Measurements from ENCODE around the gene RABGAP1L.

Gene RABGAP1L

DNA sequence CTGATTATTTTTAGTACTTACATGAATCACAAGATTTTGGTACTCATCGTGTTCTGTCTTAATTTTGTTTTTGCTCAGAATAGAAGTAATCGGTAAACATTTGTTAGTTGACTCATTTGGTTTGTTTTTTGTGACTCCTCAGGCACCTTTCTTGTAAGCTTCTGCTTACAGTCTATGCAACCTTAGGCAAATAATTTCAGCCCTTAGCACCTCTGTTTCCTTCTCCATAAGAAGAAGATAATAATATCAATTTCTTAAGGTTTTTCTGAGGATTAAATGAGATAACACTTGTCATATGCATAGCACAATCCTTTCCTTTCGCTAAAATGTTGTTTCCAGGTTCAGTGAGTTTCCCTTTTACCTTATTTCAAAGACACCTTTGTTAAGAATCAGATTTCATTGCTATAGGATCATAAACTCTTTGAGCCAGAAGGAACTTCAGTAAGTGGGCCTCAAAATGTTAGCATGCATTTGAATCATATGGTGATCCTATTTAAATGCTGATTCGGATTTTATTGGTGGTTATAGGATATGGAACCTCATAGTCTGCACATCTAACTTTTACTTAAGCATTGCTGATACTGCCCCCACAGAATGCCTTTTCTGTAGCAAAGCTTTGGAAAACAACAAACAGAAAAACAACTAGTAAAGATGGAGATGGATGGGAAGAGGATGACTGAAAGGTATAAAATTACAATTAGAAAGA, 567.7 kb downstream of the RABGAP1L start:
- no peak for DNase-seq

DNA sequence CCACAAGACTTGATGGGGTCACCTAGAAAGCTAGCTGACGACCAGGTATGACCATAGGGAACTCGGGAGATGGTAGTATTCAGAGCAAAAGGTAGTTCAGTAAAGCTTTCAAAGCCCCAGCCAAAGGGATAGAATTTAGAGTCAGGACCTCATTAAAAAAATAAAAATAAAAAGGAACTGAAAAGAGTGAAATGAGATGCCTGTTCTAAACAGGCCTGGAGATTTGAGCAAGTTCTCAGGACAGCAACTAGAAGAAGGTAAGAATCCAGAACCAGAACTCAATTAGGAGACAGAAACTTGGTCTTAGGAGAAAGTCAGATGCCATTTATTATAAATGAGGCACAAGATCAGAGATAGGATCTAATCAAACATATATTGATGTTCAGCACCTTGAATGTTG, 575.0 kb downstream of the RABGAP1L start:
- DNase-seq = no peak

DNA sequence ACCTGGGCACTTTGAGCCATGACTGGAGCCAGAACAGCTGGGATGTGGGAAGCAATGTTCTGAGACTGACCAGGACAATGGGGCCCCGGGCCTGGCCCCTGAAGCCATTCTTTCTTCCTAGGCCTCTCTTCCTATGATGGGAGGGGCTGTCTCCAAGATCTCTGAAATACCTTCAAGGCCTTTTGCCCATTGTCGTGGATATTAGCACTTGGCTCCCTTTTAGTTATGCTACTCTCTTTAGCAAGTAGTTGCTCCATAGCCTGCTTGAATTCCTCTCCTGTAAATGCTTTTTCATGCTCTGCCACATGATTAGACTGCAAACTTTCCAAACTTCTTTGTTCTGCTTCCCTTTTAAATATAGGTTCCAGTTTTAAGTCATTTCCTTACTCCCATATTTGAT, 577.5 kb downstream of the RABGAP1L start:
- DNase-seq = no peak

DNA sequence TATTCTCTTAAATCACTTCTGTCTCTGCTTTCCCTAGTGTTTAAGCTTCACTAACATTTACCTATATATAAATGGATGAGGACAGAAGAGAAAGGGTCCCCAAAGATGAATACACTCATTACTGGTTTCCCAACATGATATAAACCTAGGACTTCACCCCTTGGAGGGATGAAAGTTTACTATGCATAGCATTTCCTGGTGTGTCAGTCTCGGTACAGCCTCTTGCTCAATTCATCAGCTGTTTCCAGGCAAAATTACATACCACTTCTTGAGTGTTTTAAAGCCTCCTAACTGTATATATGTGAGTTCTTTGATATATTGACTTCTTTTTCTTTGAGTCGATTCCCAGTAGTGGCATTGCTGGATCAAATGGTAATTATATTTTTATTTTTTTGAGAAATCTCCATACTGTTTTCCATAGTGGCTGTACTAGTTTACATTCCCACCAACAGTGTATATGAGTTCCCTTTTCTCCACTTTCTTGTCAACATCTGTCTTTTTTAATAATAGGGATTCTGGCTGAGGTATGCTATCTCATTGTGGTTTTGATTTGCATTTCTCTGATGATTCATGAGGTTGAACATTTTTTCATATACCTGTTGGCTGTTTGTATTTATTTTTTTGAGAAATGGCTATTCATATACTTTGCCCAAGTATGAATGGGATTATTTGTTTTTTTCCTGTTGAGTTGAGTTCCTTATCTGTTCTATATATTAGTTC, 581.1 kb downstream of the RABGAP1L start:
- no peak for DNase-seq

DNA sequence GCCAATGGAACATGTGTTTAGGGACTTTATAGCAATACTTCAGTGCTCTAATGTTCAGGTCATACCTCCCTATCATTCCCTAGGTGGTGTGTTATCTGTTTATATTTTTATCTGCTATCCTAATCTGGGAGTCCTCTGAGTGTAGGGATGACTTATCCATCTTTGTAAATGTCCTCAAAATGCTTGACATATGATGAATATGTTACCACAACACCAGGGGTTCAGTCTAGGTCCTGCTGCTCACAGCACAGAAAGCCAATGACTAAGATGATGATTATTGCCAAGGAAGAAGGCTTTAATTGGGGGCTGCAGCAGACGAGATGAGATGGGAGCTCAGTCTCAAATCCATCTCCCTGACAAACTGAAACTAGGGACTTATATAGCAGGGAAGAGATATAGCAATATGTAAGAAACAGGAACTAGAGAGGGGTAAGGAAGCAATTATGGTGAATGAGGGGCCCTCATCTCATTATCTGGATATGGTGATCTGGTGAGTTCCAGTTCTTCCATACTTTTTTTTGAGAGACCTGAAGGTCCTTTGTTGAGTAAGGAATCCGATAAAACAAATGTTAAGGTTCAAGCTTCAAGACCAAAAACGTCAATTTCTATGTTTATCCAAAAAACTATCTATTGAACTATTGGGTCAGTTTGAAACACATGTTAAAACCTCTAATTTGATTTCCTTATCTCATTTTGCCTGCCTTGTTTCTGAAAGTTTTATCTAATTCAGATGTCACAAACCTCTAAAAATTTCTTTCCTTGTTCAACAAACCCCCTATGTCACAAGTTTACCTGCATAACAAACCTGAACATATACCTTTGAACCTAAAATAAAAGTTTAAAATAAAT, 583.7 kb downstream of the RABGAP1L start:
- DNase-seq = no peak

DNA sequence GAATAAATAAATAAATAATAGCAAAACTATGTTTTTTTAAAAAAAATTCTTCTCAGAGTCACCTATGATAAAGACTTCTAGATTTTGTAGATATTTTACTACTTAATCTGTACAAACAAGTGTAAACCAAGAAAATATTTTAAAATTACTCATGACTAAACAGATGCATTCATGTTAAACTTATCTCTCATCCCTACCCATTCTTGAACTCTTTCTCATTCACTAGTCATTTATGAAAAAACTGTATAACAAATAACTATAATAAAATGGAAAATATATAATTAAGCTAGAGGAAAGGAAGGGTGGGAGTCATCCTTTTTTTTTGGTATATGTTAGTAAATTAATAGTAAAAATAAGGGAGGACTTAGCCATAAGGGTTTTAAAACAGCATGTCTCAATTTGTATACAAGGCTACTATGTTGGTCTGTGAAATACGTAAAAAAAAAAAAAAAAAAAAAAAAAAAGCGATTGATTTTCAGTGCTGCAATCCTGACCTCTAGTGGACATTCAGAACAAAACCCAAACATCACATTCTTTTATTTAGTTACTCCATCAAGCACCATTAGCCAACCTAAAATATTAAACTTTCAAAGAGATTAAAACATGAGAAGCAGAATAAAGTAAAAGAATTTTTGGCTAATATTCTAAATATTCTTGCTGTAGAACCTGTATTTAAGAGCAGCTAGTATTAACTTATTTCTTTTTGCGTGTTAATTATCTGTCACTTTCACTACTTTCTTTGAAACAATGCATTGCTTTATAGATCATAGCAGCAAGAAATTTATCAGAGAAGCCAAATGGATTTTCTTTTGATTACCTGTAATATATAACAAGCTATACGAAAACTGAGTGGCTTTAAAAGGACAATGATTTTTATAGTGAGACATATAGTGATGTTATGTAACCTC, 584.6 kb downstream of the RABGAP1L start:
- no peak for DNase-seq

DNA sequence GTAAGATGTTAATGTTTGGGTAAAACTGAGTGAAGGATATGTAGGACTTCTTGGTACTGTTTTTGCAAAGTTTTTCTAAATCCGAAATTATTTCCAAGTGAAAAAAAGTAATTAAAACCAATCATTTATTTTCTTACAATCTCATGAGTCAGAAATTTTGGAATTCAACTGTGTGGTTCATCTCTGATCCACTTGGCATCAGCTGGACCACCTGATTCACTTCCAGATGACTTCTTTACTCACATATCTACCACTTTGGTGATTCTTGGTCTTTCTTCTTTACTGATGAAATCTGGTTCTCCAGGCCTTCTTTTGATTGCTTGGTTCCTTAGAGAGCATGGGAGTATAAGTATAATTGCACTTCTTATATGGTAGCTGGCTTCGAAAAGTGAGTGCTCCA, 585.6 kb downstream of the RABGAP1L start:
- DNase-seq = no peak

DNA sequence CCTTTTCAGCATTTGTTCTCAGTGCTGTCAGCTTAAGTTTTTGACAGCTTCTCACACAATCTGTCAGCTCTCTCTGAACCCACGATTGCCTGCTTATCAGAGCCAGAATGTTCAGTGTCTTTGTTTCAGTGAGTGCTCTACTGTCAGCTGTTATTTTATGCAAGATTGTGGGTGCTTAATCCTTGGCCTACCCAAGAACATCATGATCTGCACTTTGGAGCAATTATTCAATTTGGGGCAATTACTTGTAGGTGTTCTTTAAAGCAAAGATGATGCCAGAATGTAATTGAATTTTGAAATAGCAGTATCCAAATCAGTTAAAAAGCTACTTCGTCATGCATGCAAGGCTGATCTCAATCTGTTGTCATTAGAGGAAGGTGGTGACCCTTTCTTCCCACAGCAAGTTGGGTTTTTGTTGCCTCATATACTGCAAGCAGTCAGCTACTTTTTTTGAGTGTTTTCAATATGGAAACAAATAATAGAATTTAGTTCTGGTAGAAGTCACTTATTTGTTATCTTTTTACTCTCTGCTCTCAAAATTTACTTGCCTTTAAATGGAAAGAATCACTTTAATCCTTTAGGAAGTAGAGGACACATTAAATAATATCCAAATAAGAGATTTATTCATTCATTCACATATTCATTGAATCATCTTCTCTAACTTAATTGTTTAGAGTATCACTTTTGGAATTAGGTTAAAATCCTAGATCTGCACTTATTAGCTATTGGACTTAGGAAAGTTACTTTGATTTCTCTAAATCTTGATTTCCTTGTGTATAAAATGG, 586.9 kb downstream of the RABGAP1L start:
- DNase-seq = no peak

DNA sequence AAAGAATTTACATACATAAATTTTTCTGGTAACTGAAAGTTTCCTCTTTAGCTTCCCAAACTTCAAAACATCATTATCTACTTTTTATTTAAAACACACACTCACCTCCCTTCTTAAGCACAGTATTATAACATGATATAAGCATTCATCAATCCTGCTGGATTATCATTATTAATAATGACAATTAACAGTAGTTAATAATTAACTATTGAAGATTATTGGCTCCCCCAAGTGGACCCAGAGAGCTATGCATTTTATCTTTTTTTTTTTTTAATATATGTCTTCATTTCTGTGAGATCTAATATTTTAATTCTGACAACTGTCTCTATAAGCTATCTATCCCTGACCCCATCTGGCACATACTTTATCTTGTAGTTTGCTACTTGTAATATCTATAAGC, 588.3 kb downstream of the RABGAP1L start:
- no peak for DNase-seq

DNA sequence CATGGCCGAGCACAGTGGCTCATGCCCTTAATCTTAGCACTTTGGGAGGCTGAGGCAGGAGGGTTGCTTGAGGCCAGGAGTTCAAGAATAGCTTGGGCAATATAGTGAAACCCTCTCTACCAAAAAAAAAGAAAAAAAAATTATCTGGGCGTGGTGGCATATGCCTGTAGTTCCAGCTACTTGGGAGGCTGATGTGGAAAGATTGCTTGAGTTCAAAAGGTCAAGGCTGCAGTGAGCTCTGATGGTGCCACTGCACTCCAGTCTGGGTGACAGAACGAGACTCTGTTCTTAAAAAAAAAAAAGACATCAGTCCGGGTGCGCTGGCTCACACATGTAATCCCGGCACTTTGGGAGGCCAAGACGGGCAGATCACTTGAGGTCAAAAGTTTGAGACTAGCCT, 589.3 kb downstream of the RABGAP1L start:
- no peak for DNase-seq

DNA sequence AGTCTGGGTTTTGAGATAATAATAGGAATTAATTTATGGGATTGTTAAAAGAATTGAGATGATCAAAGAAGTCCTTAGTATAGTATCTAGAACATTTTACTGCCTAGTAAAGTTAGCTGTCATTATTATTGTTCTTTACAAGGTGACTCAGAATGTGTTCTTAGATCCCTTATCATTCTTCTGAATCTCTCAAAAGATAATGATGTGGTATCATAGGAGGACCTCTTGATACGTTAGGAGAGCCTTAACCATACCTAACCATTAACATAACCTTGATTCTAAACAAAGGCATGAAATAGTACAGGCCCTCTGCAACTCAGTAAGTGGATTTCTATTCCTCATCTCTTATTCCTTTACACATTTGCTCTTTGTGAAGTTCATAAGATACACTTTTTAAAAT, 593.8 kb downstream of the RABGAP1L start:
- no peak for DNase-seq

DNA sequence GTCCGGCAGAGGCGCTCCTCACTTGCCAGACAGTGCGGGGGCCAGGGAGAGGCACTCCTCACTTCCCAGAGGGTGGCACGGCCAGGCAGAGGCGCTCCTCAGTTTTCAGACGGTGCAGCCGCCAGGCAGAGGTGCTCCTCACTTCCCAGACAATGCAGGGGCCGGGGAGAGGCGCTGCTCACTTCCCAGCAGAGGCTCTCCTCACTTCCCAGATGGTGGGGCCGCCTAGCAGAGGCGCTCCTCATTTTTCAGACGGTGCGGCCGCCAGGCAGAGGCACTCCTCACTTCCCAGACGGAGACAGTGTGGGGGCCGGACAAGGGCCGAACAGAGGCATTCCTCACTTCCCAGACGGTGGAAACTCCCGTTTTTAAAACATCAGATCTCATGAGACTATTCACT, 602.0 kb downstream of the RABGAP1L start:
- DNase-seq = no peak

DNA sequence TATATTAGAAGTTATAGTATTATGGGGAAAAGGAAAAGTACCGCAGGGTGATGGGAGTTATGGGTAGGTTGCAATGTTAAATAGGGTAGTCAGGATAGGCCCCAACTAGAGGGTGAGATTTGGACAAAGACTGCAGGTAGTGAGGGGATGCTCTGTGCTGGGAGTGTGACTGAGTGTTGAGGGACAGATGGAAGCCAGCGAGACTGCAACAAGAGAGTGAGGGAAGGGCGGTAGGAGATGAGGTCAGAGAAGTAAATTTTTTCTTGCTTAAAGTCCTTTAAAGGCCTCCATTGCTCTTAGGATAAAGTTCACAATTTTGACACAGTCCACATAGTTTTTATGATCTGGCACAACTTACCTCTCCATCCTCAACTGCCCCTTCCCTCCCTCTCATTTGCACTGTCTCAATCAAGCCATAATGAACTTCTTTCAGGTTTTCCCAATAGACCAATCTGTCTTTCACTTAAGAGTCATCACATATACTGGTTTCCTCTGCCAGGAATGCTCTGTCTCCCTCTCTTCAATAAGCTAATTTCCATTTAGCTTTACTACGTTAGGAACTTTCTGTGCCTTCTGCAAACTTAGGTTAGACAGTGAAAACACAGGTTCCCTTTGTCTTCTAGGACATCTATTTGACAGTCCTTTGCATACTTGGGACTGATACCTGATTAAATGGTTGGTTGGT, 602.7 kb downstream of the RABGAP1L start:
- DNase-seq = no peak

DNA sequence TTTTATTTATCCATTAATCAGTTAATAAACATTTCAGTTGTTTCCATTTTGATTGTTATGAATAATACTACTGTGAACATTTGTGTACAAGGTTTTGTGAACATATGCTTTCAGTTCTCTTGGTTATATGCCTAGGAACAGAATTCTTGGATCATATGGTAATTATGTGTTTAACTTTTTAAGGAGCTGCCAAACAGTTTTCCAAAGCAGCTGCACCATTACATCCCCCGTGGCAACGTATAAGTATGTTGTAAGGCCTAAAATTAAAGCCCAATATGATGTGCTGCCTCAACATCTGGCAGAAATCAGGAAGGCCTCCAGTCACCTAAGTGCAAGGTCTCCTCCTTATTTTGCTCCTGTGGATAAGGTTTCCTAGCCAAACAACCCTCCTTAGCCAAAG, 604.9 kb downstream of the RABGAP1L start:
- DNase-seq = no peak

DNA sequence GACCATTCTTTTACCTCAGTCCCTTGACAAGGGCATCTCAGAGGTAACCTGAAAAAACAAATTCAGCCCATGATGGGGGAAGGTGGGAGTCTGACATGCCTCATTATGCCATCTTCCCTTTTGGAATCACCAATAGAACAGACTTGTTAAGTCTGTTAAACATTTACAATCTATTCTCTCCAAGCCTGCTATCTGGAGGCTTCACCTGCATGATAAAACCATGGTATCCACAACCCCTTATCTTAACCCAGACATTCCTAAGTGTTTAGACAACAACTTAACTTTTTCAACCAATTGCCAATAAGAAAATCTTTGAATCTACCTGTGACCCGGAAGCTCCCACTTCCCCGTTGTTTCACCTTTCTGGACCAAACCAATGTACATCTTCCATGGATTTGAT, 607.4 kb downstream of the RABGAP1L start:
- no peak for DNase-seq

DNA sequence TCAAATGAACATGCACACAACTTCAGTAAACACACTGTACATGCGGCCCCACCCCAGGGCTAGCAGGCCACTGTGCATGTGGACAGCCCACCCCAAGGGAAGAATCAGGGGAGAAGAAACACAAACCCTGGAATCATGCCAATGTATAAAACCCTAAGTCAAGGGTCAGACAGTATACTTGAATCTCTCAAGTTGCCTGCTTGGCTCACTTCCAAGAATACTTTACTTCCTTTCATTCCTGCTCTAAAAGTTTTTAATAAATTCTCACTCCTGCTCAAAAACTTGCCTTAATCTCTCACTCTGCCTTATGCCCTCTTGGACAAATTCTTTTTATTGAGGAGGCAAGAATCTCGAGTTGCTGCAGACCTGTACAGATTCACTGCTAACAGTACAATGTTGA, 609.2 kb downstream of the RABGAP1L start:
- DNase-seq = no peak

DNA sequence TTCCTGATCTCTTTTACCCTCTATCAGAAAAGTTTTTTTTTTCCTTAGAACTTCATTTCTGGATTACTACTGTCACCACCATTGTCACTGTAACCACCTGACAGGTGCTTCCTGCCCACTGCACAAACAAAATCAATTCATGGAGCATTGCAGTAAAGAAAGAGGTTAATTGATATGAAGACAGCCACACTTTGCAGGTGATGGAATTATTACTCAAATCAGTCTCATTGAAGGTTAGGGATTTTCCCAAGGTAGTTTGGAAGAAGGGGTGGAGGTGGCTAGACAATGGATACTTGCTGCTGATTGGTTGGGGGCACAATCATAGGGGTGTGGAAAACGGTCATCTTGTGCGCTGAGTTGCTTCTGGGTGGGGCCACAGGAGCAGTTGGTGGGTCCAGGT, 609.6 kb downstream of the RABGAP1L start:
- no peak for DNase-seq

DNA sequence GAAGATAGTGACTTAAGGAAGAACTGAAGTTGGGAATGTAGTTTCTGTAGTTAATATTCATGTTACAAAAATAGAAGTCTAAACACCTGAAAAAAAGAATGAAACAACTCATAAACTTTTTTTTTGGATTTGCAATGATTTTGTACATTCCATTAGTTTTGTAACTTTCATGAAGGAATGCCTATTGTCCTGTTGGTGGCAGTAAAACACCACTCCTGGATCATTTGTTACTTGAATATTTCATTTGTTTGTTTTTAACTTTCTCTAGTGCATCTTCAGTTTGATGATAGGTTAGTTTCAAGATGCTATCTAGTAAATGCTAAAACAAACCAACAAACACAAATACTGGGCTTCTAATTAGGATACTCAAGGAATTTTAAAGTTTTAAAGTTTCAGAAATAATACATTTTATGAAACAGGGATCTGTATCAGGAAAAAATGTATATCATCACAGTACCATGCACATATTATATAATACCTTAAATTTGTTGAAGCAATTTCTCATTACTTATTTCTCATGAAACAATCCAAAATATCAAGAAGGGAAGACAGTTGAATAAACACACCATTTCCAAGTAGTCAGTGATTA, 610.7 kb downstream of the RABGAP1L start:
- no peak for DNase-seq

DNA sequence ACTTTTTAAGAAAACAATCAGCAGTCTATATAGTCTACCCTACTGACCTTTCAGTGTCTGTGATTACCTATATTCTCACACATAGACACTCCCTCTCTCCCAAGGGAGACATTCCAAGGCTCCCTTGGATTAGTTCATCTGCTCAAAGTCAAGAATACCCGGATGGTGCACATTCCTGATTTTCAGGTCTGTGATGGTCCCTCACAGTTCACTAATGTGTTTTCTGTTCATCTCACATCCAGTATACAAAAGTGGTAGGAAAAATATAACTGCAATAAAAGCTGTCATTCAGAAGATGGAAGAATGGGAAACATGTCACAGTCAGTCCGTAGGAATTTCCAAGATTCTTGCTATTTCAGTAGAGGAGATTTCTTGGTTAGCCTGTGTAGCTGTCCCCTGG, 616.3 kb downstream of the RABGAP1L start:
- no peak for DNase-seq

DNA sequence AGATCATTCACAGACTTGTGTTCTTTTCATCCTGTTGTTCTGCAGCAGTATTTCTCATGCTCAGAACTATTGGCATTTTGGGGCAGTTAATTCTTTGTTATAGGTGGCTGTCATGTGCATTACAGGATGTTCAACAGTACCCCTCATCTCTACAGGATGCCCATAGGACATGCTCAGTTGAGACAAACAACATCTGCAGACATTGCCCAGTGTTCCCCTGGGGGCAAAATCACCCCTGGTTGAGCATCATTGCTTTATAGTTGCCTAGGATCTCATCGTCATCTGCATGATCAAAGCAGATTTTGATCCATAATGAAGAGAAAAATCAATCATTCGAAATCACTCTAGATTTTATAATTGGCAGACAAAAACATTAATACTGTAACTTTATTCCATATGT, 617.9 kb downstream of the RABGAP1L start:
- DNase-seq = no peak

DNA sequence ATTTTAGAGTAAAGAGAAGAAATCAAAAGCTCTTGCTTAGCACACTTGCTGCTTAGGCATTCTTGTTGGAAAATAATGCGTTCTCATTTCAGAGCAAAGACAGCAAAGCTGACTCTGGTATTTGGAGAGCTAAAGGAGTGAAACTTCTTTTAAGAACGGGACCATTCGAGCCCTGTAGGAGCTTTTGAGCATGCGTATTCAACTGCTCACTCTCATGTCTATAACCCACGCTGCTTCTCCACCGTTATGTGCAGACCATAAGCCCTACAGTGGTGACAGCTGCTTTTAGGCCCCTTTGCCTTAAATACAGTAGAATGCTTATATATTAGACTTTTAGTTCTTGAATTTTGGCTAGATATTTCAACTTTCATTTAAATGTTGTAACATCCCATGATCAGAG, 626.2 kb downstream of the RABGAP1L start:
- DNase-seq = no peak

Data from stimulated activated CD4-positive, alpha-beta T cell treated with anti-CD3 and anti-CD28 coated beads, Interleukin-12 subunit alpha, Interleukin-12 subunit beta, amount 100 ng/mL, for 4 hours (primary cell).